ENCODE measurements around the gene TNFAIP8L3.
A peak's percentile ranks its signal among the peaks of the same experiment; 100 is the strongest.

- TF ChIP-seq EP300 (IDR thresholded peaks at IDR 0.05): no peak
- peak in 1 of 3 donors; percentile 62 for TF ChIP-seq POLR2AphosphoS5 (IDR thresholded peaks at IDR 0.05)
Measured at GRCh38 chr15:51089699-51090453, 4.8 kb downstream of the TNFAIP8L3 start.
